Mesendoderm (in vitro differentiated cells): Measurements from ENCODE around the gene IGFL4.

ENCODE experiments used
- DNase-seq: peaks from one replicate; pipeline ENCODE4 v3.0.0; 2013
- H2AK5ac ChIP-seq: 2 replicates; pipeline ENCODE4 v1.6.1; 2013; ENCODE audit warnings: low read length, inconsistent platforms
- H2BK120ac ChIP-seq: 2 replicates; pipeline ENCODE4 v1.6.1; 2013; ENCODE audit warnings: low read depth, mild to moderate bottlenecking, low read length, moderate library complexity, mixed read lengths
- H2BK15ac ChIP-seq: replicated peaks from 2 replicates; pipeline ENCODE4 v1.6.1; 2013; ENCODE audit warnings: low read depth, mild to moderate bottlenecking, moderate library complexity
- H2BK5ac ChIP-seq: 2 replicates; pipeline ENCODE4 v1.6.1; 2013; ENCODE audit warnings: low read length, inconsistent platforms
- H3K18ac ChIP-seq: 2 replicates; pipeline ENCODE4 v1.6.1; 2013; ENCODE audit warnings: mild to moderate bottlenecking, low read length, mixed read lengths
- H3K23ac ChIP-seq: one replicate; pipeline ENCODE4 v1.6.1; 2013; ENCODE audit warnings: low read length
- H3K27ac ChIP-seq: 2 replicates; pipeline ENCODE4 v1.5.1; 2013; ENCODE audit warnings: low read depth, mild to moderate bottlenecking, inconsistent platforms, low read length, moderate library complexity
- H3K27me3 ChIP-seq: 2 replicates; pipeline ENCODE4 v1.6.1; 2013; ENCODE audit warnings: low read length, control low read depth, mild to moderate bottlenecking, inconsistent platforms; ENCODE audit not compliant: insufficient read depth, poor library complexity
- H3K36me3 ChIP-seq: 2 replicates; pipeline ENCODE4 v1.6.1; 2013; ENCODE audit warnings: low read length, inconsistent platforms; ENCODE audit not compliant: control insufficient read depth, insufficient read depth
- H3K4ac ChIP-seq: one replicate; pipeline ENCODE4 v1.6.1; 2013; ENCODE audit warnings: low read depth, mild to moderate bottlenecking, low read length, moderate library complexity
- H3K4me1 ChIP-seq: 2 replicates; pipeline ENCODE4 v1.6.1; 2013; ENCODE audit warnings: low read depth, low read length, inconsistent platforms; ENCODE audit not compliant: control insufficient read depth
- H3K4me2 ChIP-seq: 2 replicates; pipeline ENCODE4 v1.6.1; 2013; ENCODE audit warnings: low read length
- H3K4me3 ChIP-seq: 2 replicates; pipeline ENCODE4 v1.5.1; 2013; ENCODE audit warnings: mild to moderate bottlenecking, low read length
- H3K56ac ChIP-seq: one replicate; pipeline ENCODE4 v1.6.1; 2013; ENCODE audit warnings: low read length
- H3K79me1 ChIP-seq: 2 replicates; pipeline ENCODE4 v1.6.1; 2013; ENCODE audit warnings: low read length, inconsistent platforms
- H3K79me2 ChIP-seq: 2 replicates; pipeline ENCODE4 v1.6.1; 2013; ENCODE audit warnings: mild to moderate bottlenecking, low read length; ENCODE audit not compliant: control insufficient read depth, insufficient read depth
- H3K9ac ChIP-seq: 2 replicates; pipeline ENCODE4 v1.6.1; 2013; ENCODE audit warnings: low read length, inconsistent platforms
- H4K5ac ChIP-seq: one replicate; pipeline ENCODE4 v1.6.1; 2013; ENCODE audit warnings: low read length
- H4K8ac ChIP-seq: one replicate; pipeline ENCODE4 v1.6.1; 2013; ENCODE audit warnings: low read depth, mild to moderate bottlenecking, control low read depth, low read length, moderate library complexity
- WGBS: extraction: QIAGEN DNeasy Blood & Tissue Kit; methylation state at CpG from one replicate; pipeline ENCODE4 v1.1.7; 2013; ENCODE audit warnings: low lambda C conversion rate, missing lambda C conversion rate; ENCODE audit not compliant: insufficient coverage; ENCODE audit errors: extremely low coverage; 5-methylcytosine and 5-hydroxymethylcytosine counted together

Gene IGFL4

GRCh38 chr19:46014534-46014933 is 26.3 kb downstream of the IGFL4 start:
- no peak overlapping the region for H2BK5ac ChIP-seq
- no peaks in the 10 kb centered on the region for H3K79me1 ChIP-seq
- no peak overlapping the region for H2AK5ac ChIP-seq
- H3K56ac ChIP-seq: peak overlapping the region; percentile 82
- DNase-seq: no peak
- H2BK15ac ChIP-seq: no peak overlapping the region
- no peak overlapping the region for H3K4me3 ChIP-seq
- H3K36me3 ChIP-seq: no peaks in the 10 kb centered on the region
- H2BK120ac ChIP-seq: no peak overlapping the region
- no peak overlapping the region for H3K4ac ChIP-seq
- no peak overlapping the region for H4K5ac ChIP-seq
- peaks cover 6% of the 10 kb centered on the region for H3K4me1 ChIP-seq
- no peak overlapping the region for H3K18ac ChIP-seq
- no peaks in the 10 kb centered on the region for H3K79me2 ChIP-seq
- no peak overlapping the region for H3K27ac ChIP-seq
- H4K8ac ChIP-seq: no peak overlapping the region
- WGBS: no CpG with 5 or more reads among the region's 8 CpGs
- H3K23ac ChIP-seq: peak overlapping the region; percentile 90
- peak overlapping the region; percentile 65 for H3K4me2 ChIP-seq
- H3K9ac ChIP-seq: peak overlapping the region; percentile 68
- peaks cover 7% of the 10 kb centered on the region for H3K27me3 ChIP-seq

DNA sequence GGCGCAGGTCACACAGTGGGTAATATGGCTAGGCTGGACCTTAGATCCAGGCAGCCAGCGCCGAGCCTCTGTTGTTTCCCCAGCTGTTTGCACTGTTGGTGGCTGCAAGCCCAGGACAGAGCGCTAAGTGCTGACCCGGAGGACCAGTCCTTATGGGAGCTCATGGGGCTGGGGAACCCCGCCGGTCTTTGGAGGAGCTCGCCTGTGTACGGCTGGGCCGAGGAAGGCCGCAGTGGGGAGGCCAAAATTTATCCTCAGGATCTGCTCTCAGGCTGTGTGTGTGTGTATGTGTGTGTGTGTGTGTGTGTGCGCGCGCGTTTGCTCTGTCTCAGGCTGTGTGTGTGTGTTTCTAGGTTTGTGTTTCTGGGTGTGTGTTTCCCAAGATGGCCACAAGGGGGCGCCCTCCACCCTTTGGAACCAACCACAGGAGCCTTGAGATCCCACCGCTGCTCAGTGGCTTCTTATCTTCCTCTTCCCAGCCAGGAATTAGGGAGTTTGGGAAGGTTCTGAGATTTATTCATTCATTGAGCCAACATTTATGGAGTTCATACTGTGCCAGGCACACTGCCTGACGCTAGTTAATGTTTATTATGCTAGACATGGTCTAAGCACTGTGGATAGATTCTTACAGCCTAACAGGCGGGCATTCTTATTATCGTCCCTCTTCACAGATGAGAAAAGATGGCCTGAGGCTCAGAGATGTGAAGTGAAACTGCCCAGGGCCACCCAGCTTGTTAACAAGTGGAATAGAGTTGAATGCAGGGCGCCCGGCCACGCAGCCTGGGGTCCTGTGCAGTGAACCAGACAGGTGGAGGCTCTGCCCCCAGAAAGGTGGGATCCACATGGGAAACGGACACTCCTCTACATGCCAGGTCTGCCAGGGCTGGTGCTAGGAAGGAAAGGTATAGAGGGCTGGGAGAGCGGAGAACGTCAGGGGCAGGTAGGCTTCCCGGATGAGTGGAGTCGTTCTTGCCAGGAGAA is 31.0 kb downstream of the IGFL4 start:
- H2BK5ac ChIP-seq: no peak overlapping the region
- H3K56ac ChIP-seq: no peak overlapping the region
- no peak overlapping the region for H3K4me3 ChIP-seq
- H4K5ac ChIP-seq: no peak overlapping the region
- DNase-seq: peak; percentile 90
- H3K4me1 ChIP-seq: peaks cover 4% of the 10 kb centered on the region
- no peak overlapping the region for H3K4ac ChIP-seq
- no peak overlapping the region for H2AK5ac ChIP-seq
- H3K79me1 ChIP-seq: no peaks in the 10 kb centered on the region
- H3K18ac ChIP-seq: no peak overlapping the region
- H4K8ac ChIP-seq: no peak overlapping the region
- no peaks in the 10 kb centered on the region for H3K79me2 ChIP-seq
- H2BK120ac ChIP-seq: no peak overlapping the region
- H3K36me3 ChIP-seq: no peaks in the 10 kb centered on the region
- no peak overlapping the region for H3K23ac ChIP-seq
- H3K9ac ChIP-seq: no peak overlapping the region
- H3K27me3 ChIP-seq: no peaks in the 10 kb centered on the region
- no peak overlapping the region for H2BK15ac ChIP-seq
- no peak overlapping the region for H3K4me2 ChIP-seq
- WGBS: no CpG with 5 or more reads among the region's 28 CpGs
- no peak overlapping the region for H3K27ac ChIP-seq

DNA sequence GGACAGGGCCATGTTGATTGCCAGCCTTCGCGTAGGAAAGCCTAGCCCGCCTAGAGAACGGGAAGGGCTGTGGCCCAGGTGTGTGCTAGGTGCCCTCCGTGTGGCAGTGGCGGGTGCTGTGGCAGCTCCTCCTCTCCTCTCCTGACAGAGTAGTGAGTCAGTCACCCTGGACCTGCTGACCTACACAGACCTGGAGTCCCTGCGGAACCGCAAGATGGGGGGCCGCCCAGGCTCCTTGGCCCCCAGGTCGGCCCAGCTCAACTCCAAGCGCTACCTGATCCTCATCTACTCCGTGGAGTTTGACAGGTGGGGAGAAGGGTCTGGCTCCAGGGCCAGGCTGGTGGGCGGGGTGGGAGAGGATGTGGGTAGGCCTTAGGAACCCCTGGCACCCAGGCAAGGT is 34.4 kb downstream of the IGFL4 start:
- no CpG with 5 or more reads among the region's 13 CpGs for WGBS
- H3K18ac ChIP-seq: no peak overlapping the region
- no peaks in the 10 kb centered on the region for H3K27me3 ChIP-seq

GRCh38 chr19:46002678-46003275 is 38.0 kb downstream of the IGFL4 start:
- Histone ChIP-seq H3K27ac (no peak overlapping the region), H2BK15ac (no peak overlapping the region), H3K36me3 (no peaks in the 10 kb centered on the region), H3K18ac (no peak overlapping the region), H3K56ac (no peak overlapping the region), H2BK5ac (no peak overlapping the region), H3K4me2 (no peak overlapping the region), H4K8ac (no peak overlapping the region), H3K4me1 (peaks cover 2% of the 10 kb centered on the region), H2AK5ac (no peak overlapping the region), H3K4me3 (no peak overlapping the region), H3K4ac (no peak overlapping the region), H3K79me1 (peaks cover 4% of the 10 kb centered on the region), H3K9ac (no peak overlapping the region), H3K27me3 (no peaks in the 10 kb centered on the region), H3K23ac (no peak overlapping the region), H4K5ac (no peak overlapping the region), H3K79me2 (no peaks in the 10 kb centered on the region), H2BK120ac (no peak overlapping the region)
- no CpG with 5 or more reads among the region's 15 CpGs for WGBS
- DNase-seq: no peak

More for the DNA sequence above, 34.4 kb downstream of the IGFL4 start:
- H3K4me1 ChIP-seq: no peaks in the 10 kb centered on the region
- H3K79me2 ChIP-seq: no peaks in the 10 kb centered on the region
- no peak overlapping the region for H3K4me2 ChIP-seq
- H3K9ac ChIP-seq: no peak overlapping the region
- H3K4ac ChIP-seq: no peak overlapping the region
- no peak overlapping the region for H2AK5ac ChIP-seq
- H2BK120ac ChIP-seq: no peak overlapping the region
- peaks cover 2% of the 10 kb centered on the region for H3K79me1 ChIP-seq
- no peak overlapping the region for H4K8ac ChIP-seq
- H2BK5ac ChIP-seq: no peak overlapping the region
- no peak overlapping the region for H4K5ac ChIP-seq
- H3K36me3 ChIP-seq: no peaks in the 10 kb centered on the region
- H3K23ac ChIP-seq: no peak overlapping the region
- H3K56ac ChIP-seq: no peak overlapping the region
- H3K4me3 ChIP-seq: no peak overlapping the region
- H2BK15ac ChIP-seq: no peak overlapping the region
- H3K27ac ChIP-seq: no peak overlapping the region
- no peak for DNase-seq

- peaks cover 9% of the 10 kb centered on the region for H3K79me1 ChIP-seq
- H2BK120ac ChIP-seq: no peak overlapping the region
- H4K8ac ChIP-seq: no peak overlapping the region
- H3K4me3 ChIP-seq: peak overlapping the region; percentile 45
- no peaks in the 10 kb centered on the region for H3K36me3 ChIP-seq
- no peak overlapping the region for H4K5ac ChIP-seq
- H2BK5ac ChIP-seq: no peak overlapping the region
- no peak overlapping the region for H2AK5ac ChIP-seq
- H3K23ac ChIP-seq: no peak overlapping the region
- H2BK15ac ChIP-seq: no peak overlapping the region
- peaks cover 5% of the 10 kb centered on the region for H3K4me1 ChIP-seq
- no CpG with 5 or more reads among the region's 34 CpGs for WGBS
- no peak overlapping the region for H3K27ac ChIP-seq
- no peaks in the 10 kb centered on the region for H3K27me3 ChIP-seq
- H3K79me2 ChIP-seq: peaks cover 2% of the 10 kb centered on the region
- DNase-seq: peak; percentile 49
- peak overlapping the region; percentile 94 for H3K4me2 ChIP-seq
- no peak overlapping the region for H3K18ac ChIP-seq
- no peak overlapping the region for H3K4ac ChIP-seq
- H3K9ac ChIP-seq: peak overlapping the region; percentile 66
- H3K56ac ChIP-seq: peak overlapping the region; percentile 28
Measured at GRCh38 chr19:46000491-46001246, 40.1 kb downstream of the IGFL4 start.
